Gastrocnemius medialis (tissue), 4 donors: ENCODE data around the gene BSDC1.

Source experiments
- CTCF ChIP-seq, 5 experiments: fragments of 450-650 bp in 3 of 5; fragments of 200-600 bp in 2 of 5; sonication (generic) in 2 of 5; IDR thresholded peaks in 4 of 5; conservative IDR thresholded peaks in 1 of 5; 1 replicate in 4 of 5; 2 replicates in 1 of 5; pipeline ENCODE4 v1.5.1; 2016 to 2019; ENCODE audit warnings: antibody characterized with exemption in 5 of 5, mild to moderate bottlenecking in 3 of 5, moderate library complexity in 3 of 5
- POLR2A ChIP-seq, 2 donors: fragments of 450-650 bp; IDR thresholded peaks; one replicate each; pipeline ENCODE4 v1.6.1; 2017; ENCODE audit warnings: antibody characterized with exemption in 2 of 2, mild to moderate bottlenecking in 2 of 2, moderate library complexity in 2 of 2

- TF ChIP-seq CTCF (IDR thresholded peaks at IDR 0.05 in 4 of 5, conservative IDR thresholded peaks at IDR 0.05 in 1 of 5) (no peak), POLR2A (IDR thresholded peaks at IDR 0.05) (no peak)
These were observed 18.0 kb downstream of the BSDC1 start for GRCh38 chr1:32376199-32376598.
